HG03457 (cell line): ENCODE results near the gene C13orf46.
"Not testable (repeated sequence)": the region's sequence is repeated elsewhere in the genome, so short reads cannot be mapped to it uniquely, and the experiment has no call there.

Experiments
- ATAC-seq: cut with Tn5 transposase; IDR thresholded peaks from one replicate; pipeline ENCODE4 v1.9.1; 2021; ENCODE audit warnings: moderate number of reproducible peaks; ENCODE audit not compliant: unreplicated experiment

The C13orf46 gene

GRCh38 chr13:113914333-113915011 lies 59.4 kb downstream of the C13orf46 start:
- ATAC-seq: no peak

GRCh38 chr13:113913838-113914237 lies 60.0 kb downstream of the C13orf46 start:
- ATAC-seq: not testable (repeated sequence)

- ATAC-seq: not testable (repeated sequence)
Measured at GRCh38 chr13:113913408-113913807, 60.5 kb downstream of the C13orf46 start.

GRCh38 chr13:113912596-113912995 lies 61.3 kb downstream of the C13orf46 start:
- ATAC-seq: no peak

- ATAC-seq: no peak
Measured at GRCh38 chr13:113907635-113908617, 66.0 kb downstream of the C13orf46 start.

GRCh38 chr13:113906571-113906970 lies 67.3 kb downstream of the C13orf46 start:
- no peak for ATAC-seq

GRCh38 chr13:113905942-113906341 lies 67.9 kb downstream of the C13orf46 start:
- no peak for ATAC-seq

GRCh38 chr13:113905018-113905417 lies 68.9 kb downstream of the C13orf46 start:
- ATAC-seq: no peak

- no peak for ATAC-seq
Measured at GRCh38 chr13:113904411-113904810, 69.5 kb downstream of the C13orf46 start.

GRCh38 chr13:113903912-113904311 lies 70.0 kb downstream of the C13orf46 start:
- ATAC-seq: no peak
